Lower leg skin (tissue), 3 donors: ENCODE data around the gene ISG15.

Experiments used
- POLR2A ChIP-seq, 2 donors: fragments of 450-650 bp; IDR thresholded peaks; one replicate each; pipeline ENCODE4 v1.6.1; 2016 to 2017; ENCODE audit warnings: antibody characterized with exemption in 2 of 2, mild to moderate bottlenecking in 1 of 2, moderate library complexity in 1 of 2
- TF ChIP-seq, protein P1 (sequence below), 3 donors: fragments of 450-650 bp; IDR thresholded peaks; one replicate each; pipeline ENCODE4 v1.5.1; 2016; ENCODE audit warnings: antibody characterized with exemption in 3 of 3, mild to moderate bottlenecking in 3 of 3, moderate library complexity in 2 of 3

DNA sequence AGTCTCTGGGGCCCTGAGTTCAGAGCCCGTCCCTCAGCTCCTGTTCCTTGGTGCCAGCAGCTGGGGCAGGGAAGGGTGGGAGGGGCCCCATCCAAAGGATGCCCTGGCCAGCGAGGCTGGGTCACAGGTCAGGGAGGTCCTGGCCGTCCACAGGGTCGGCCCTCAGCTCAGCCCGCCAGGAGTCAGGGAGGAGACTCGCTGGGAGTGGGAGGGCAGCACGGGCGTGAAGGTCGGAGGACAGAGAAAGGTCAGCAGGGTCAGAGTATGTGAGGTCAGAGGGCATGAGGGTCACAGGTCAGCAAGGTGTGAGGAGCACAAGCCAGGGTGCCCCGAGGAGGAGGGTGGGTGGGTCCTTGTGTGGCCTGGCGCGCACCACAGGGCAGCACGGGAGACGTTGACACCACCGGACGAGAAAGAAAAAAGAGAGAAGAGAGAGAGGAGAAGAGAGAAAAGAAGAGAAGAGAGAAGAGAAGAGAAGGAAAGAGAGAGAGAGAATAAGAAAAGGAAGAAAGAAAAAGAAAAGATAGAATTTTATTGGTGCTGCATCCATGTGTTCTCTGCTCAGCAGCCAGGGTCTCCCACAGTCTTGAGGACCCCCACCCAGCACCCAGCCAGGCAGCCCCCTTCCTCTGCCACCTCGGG is 38.5 kb upstream of the ISG15 start:
- TF ChIP-seq, protein P1, sequence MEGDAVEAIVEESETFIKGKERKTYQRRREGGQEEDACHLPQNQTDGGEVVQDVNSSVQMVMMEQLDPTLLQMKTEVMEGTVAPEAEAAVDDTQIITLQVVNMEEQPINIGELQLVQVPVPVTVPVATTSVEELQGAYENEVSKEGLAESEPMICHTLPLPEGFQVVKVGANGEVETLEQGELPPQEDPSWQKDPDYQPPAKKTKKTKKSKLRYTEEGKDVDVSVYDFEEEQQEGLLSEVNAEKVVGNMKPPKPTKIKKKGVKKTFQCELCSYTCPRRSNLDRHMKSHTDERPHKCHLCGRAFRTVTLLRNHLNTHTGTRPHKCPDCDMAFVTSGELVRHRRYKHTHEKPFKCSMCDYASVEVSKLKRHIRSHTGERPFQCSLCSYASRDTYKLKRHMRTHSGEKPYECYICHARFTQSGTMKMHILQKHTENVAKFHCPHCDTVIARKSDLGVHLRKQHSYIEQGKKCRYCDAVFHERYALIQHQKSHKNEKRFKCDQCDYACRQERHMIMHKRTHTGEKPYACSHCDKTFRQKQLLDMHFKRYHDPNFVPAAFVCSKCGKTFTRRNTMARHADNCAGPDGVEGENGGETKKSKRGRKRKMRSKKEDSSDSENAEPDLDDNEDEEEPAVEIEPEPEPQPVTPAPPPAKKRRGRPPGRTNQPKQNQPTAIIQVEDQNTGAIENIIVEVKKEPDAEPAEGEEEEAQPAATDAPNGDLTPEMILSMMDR (IDR thresholded peaks at IDR 0.05): no peak
- TF ChIP-seq POLR2A (IDR thresholded peaks at IDR 0.05): no peak
